Neural cell (in vitro differentiated cells): ENCODE results near the gene FLAD1.

ENCODE experiments used
- CTCF ChIP-seq: fragments of 450-650 bp; IDR thresholded peaks from 2 replicates; pipeline ENCODE4 v1.5.1; 2014; ENCODE audit warnings: antibody characterized with exemption, mild to moderate bottlenecking, moderate library complexity; ENCODE audit not compliant: poor library complexity, severe bottlenecking
- EZH2 ChIP-seq: fragments of 200-600, 300-800 bp; shearing (Covaris generic), sonication (generic); IDR thresholded peaks from 2 replicates; pipeline ENCODE4 v1.6.1; 2014; ENCODE audit warnings: antibody characterized with exemption, low read length, borderline replicate concordance, mild to moderate bottlenecking; ENCODE audit not compliant: insufficient read depth, poor library complexity, severe bottlenecking
- MXI1 ChIP-seq: fragments of 450-650 bp; conservative IDR thresholded peaks from 2 replicates; pipeline ENCODE4 v1.6.1; 2014; ENCODE audit warnings: antibody characterized with exemption, mild to moderate bottlenecking; ENCODE audit not compliant: poor library complexity, severe bottlenecking
- POLR2AphosphoS5 ChIP-seq: IDR thresholded peaks from 2 replicates; pipeline ENCODE4 v1.6.1; 2012
- RAD21 ChIP-seq: fragments of 450-650 bp; conservative IDR thresholded peaks from 2 replicates; pipeline ENCODE4 v1.6.1; 2014; ENCODE audit warnings: antibody characterized with exemption, mild to moderate bottlenecking, moderate library complexity
- SMC3 ChIP-seq: fragments of 450-650 bp; conservative IDR thresholded peaks from 2 replicates; pipeline ENCODE4 v1.6.1; 2014; ENCODE audit warnings: antibody characterized with exemption, mild to moderate bottlenecking, moderate library complexity; ENCODE audit not compliant: poor library complexity

- TF ChIP-seq EZH2 (no peak), CTCF (no peak), MXI1 (no peak), POLR2AphosphoS5 (no peak), RAD21 (no peak), SMC3 (no peak)
These were observed 28.9 kb downstream of the FLAD1 start for GRCh38 chr1:155012026-155012546.
